Muscle layer of colon (tissue), 2 donors: ENCODE data around the gene FGF10.
A peak's percentile ranks its signal among the peaks of the same experiment; 100 is the strongest.

Experiments
- H3K27ac ChIP-seq: one replicate; pipeline ENCODE4 v1.7.0; 2013; ENCODE audit warnings: low read depth, mild to moderate bottlenecking, low read length, moderate library complexity
- H3K27me3 ChIP-seq, 2 donors: one replicate each; pipeline ENCODE4 v1.7.0; 2013; ENCODE audit warnings: low read length in 2 of 2, mild to moderate bottlenecking in 2 of 2; ENCODE audit not compliant: insufficient read depth in 2 of 2, control insufficient read depth in 1 of 2
- H3K36me3 ChIP-seq: one replicate; pipeline ENCODE4 v1.7.0; 2013; ENCODE audit warnings: mild to moderate bottlenecking, low read length; ENCODE audit not compliant: insufficient read depth
- H3K4me1 ChIP-seq: one replicate; pipeline ENCODE4 v1.7.0; 2013; ENCODE audit warnings: mild to moderate bottlenecking, low read length; ENCODE audit not compliant: insufficient read depth
- H3K4me3 ChIP-seq, 2 donors: one replicate each; pipeline ENCODE4 v1.7.0; 2013; ENCODE audit warnings: low read length in 2 of 2, low read depth in 1 of 2, mild to moderate bottlenecking in 1 of 2, moderate library complexity in 1 of 2
- H3K9ac ChIP-seq: one replicate; pipeline ENCODE4 v1.7.0; 2013; ENCODE audit warnings: low read length
- H3K9me3 ChIP-seq: one replicate; pipeline ENCODE4 v1.7.0; 2013; ENCODE audit warnings: mild to moderate bottlenecking, low read length
- donor health status: abdominal sarcoma.
- donor health status: Adenocarcinoma of cecum.

FGF10 gene

GRCh38 chr5:44389090-44389822 lies at the start of gene FGF10:
TSS of gene FGF10 (minus strand) at chr5:44389420. CDS start at chr5:44388682, 738 bp downstream.
- Histone ChIP-seq H3K27ac (peak within 1 kb of the TSS; percentile 55), H3K4me1 (no peaks in the 10 kb centered on the region), H3K4me3 (peak within 1 kb of the TSS; percentile 60 to 83), H3K36me3 (no peaks in the 10 kb centered on the region), H3K9me3 (no peaks in the 10 kb centered on the region), H3K27me3 (peaks cover 0 to 27% of the 10 kb centered on the region in 2 donors), H3K9ac (peak within 1 kb of the TSS; percentile 62)

- Histone ChIP-seq H3K27me3 (no peaks in the 10 kb centered on the region), H3K4me1 (no peaks in the 10 kb centered on the region), H3K9me3 (no peaks in the 10 kb centered on the region), H3K36me3 (no peaks in the 10 kb centered on the region), H3K4me3 (no peak overlapping the region), H3K9ac (no peak overlapping the region), H3K27ac (no peak overlapping the region)
Measured at GRCh38 chr5:44426944-44427343, 37.7 kb upstream of the FGF10 start.

DNA sequence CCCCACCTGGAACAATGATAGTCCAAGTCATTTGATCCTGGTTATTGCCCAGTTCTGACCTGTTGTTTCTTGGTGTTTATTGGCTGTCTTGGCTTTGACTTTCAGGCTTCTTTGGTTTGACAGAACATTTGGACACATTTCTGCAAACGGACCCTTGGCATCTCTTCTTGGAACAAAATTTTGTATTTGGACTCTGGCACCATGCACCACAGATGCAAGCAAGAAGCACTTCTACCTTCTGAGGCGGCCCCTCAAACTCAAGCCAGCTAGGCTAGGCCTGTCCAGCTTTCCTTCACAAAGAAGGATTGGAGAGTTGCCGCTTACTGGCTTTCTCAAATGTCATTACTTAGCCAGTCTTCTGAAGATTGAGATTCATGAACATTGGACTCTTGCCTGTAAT lies 23.1 kb upstream of the FGF10 start:
- no peaks in the 10 kb centered on the region for H3K27me3 ChIP-seq
- H3K9me3 ChIP-seq, result no peaks in the 10 kb centered on the region
- no peaks in the 10 kb centered on the region for H3K36me3 ChIP-seq
- H3K4me1 ChIP-seq, result no peaks in the 10 kb centered on the region
- H3K4me3 ChIP-seq, result no peak overlapping the region
- no peak overlapping the region for H3K27ac ChIP-seq
- H3K9ac ChIP-seq, result no peak overlapping the region

DNA sequence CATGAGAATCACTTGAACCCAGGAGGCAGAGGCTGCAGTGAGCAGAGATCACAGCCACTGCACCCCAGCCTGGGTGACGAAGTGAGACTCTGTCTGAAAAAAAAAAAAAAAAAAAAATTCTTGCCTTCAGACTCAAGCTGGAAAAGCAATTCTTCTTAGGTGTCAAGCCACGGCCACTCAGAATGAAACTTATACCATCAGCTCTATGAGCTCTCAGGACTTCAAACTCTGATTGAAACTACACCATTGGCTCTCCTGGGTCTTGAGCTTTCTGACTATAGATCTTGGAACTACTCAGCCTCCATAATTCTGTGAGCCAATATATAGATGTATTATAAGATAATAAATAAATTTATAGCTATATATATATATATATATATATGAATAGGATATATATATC lies 12.9 kb upstream of the FGF10 start:
- H3K27me3 ChIP-seq, result no peaks in the 10 kb centered on the region
- H3K4me1 ChIP-seq, result no peaks in the 10 kb centered on the region
- no peaks in the 10 kb centered on the region for H3K36me3 ChIP-seq
- H3K27ac ChIP-seq, result no peak overlapping the region
- no peak overlapping the region for H3K9ac ChIP-seq
- H3K4me3 ChIP-seq, result no peak overlapping the region
- no peaks in the 10 kb centered on the region for H3K9me3 ChIP-seq

DNA sequence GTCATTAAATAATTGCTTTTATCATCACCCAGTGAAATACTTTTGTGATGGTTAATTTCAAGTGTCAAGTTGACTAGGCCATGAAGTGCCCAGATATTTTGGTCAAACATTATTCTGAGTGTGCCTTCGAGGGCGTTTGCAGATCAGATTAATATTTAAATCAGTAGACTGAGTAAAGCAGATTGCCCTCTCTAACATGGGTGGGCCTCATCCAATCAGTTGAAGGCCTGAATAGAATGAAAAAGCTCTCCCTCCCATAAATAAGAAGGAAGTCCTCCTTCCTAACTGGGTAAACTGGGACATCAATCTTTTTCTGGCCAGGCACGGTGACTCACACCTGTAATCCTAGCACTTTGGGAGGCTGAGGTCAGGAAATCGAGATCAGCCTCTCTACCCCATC lies 12.4 kb upstream of the FGF10 start:
- no peaks in the 10 kb centered on the region for H3K9me3 ChIP-seq

DNA sequence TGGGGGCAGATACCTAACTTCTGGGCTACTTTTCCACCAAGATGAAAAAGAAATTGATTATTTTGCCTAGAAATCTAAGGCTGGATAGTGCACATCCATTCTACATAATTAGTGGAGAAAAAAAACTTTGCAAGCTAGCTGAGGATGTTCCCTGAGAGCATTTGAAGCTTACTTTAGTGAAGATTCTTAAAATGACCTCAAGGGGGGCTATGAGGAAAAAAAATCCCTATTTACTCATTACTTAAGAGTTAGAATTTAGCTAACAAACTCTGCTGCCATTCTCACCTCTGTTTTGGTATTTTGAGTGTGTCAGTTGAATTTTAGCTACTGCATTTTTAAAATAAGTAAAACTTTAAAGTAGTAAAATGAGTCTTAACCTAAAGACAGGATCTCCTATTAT lies 9.2 kb upstream of the FGF10 start:
- no peaks in the 10 kb centered on the region for H3K36me3 ChIP-seq
- no peaks in the 10 kb centered on the region for H3K9me3 ChIP-seq
- no peaks in the 10 kb centered on the region for H3K4me1 ChIP-seq
- no peak overlapping the region for H3K27ac ChIP-seq
- H3K27me3 ChIP-seq, result no peaks in the 10 kb centered on the region
- H3K9ac ChIP-seq, result no peak overlapping the region
- H3K4me3 ChIP-seq, result no peak overlapping the region

More for the DNA sequence above, 12.4 kb upstream of the FGF10 start:
- no peaks in the 10 kb centered on the region for H3K27me3 ChIP-seq
- H3K4me1 ChIP-seq, result no peaks in the 10 kb centered on the region
- H3K4me3 ChIP-seq, result no peak overlapping the region
- H3K36me3 ChIP-seq, result no peaks in the 10 kb centered on the region
- no peak overlapping the region for H3K9ac ChIP-seq
- H3K27ac ChIP-seq, result no peak overlapping the region

DNA sequence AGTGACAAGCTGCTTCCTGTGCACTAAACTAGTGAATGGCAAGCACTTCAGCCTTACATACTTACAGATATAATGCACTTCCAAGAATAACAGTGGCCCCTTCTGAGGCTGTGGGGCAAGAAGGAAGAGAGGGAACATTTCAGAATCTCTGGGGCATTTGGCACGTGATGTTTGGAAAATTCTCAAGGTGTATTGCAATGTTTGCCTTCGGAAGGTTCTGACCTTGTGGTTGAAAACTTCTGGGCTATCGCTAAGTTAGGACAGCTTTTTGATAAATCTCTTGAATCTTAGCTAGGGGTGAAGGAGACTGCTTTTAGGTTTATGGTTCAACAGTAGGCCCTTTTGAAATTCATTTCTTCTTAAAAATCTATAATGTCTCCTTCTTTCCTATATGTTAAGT lies 7.1 kb upstream of the FGF10 start:
- no peaks in the 10 kb centered on the region for H3K4me1 ChIP-seq
- H3K9ac ChIP-seq, result no peak overlapping the region
- H3K4me3 ChIP-seq, result no peak overlapping the region
- no peaks in the 10 kb centered on the region for H3K9me3 ChIP-seq
- no peaks in the 10 kb centered on the region for H3K27me3 ChIP-seq
- H3K36me3 ChIP-seq, result no peaks in the 10 kb centered on the region
- no peak overlapping the region for H3K27ac ChIP-seq

DNA sequence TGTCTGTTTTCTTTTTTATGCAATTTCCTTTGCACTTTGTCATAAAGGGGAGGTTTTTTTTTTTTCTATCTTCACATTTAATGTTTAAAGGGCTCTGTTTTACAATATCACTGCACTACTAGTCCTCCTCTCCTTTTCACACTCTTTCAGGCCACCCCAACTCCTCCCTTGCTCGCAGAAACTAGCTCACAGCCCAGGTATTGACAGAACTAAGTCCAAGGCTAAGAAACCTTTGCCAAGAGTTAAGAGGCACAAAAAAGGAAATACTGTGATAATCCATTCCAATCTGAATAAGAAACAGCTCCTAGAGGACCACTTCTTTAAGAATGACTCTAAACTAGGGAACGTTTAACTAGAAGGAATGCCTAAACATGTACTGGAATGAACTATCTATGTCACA lies 1.1 kb upstream of the FGF10 start:
- no peak overlapping the region for H3K27ac ChIP-seq
- H3K4me3 ChIP-seq, result peak overlapping the region in 1 of 2 donors; percentile 83
- H3K27me3 ChIP-seq, result peaks cover 0 to 27% of the 10 kb centered on the region in 2 donors
- H3K4me1 ChIP-seq, result no peaks in the 10 kb centered on the region
- H3K9me3 ChIP-seq, result no peaks in the 10 kb centered on the region
- H3K9ac ChIP-seq, result no peak overlapping the region
- no peaks in the 10 kb centered on the region for H3K36me3 ChIP-seq

- Histone ChIP-seq H3K36me3 (no peaks in the 10 kb centered on the region), H3K4me3 (peak overlapping the region; percentile 60 to 83), H3K27ac (peak overlapping the region; percentile 55), H3K27me3 (peaks cover 0 to 27% of the 10 kb centered on the region in 2 donors), H3K9me3 (no peaks in the 10 kb centered on the region), H3K9ac (no peak overlapping the region), H3K4me1 (no peaks in the 10 kb centered on the region)
Measured at GRCh38 chr5:44389823-44390143, 563 bp upstream of the FGF10 start.

DNA sequence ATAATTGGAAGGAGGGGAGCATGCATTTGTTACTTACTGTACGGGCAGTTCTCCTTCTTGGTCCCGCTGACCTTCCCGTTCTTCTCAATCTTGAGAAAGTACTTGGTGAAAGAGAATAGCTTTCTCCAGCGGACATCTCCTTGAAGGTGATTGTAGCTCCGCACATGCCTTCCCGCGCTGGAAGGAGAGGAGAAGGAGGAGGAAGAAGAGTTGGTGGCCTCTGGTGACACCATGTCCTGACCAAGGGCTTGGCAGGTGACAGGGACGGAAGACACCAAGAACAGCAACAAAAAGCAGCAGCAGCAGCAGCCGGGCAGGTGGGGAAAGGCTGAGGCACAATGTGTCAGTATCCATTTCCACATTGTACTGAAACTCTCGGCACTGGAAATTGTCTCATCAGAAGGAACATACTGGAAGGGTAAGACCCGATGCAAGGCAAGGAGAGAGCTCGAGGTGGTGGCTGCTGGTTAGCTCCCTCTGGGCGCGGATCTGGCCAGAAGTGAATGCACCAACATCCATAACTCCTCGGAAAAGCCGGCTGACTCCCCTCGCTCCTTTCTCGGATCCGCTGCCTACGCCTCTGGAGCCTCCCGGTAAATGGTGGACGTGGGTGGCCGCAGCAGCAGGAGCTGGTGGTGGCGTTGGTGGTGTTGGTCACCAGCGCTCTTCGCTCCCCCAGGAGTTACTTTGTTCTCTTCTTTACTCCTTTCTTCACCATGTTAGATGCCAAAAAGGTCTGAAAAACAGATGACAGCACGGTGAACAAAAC lies 715 bp downstream of the FGF10 start:
- no peaks in the 10 kb centered on the region for H3K36me3 ChIP-seq
- peak overlapping the region; percentile 55 for H3K27ac ChIP-seq
- H3K4me3 ChIP-seq, result peak overlapping the region; percentile 60 to 83
- H3K9me3 ChIP-seq, result no peaks in the 10 kb centered on the region
- H3K4me1 ChIP-seq, result no peaks in the 10 kb centered on the region
- peaks cover 0 to 27% of the 10 kb centered on the region in 2 donors for H3K27me3 ChIP-seq
- peak overlapping the region; percentile 62 for H3K9ac ChIP-seq

GRCh38 chr5:44387921-44388320 lies 1.3 kb downstream of the FGF10 start:
- H3K4me3 ChIP-seq, result peak overlapping the region; percentile 60 to 83
- H3K27me3 ChIP-seq, result peaks cover 0 to 27% of the 10 kb centered on the region in 2 donors
- H3K4me1 ChIP-seq, result no peaks in the 10 kb centered on the region
- H3K36me3 ChIP-seq, result no peaks in the 10 kb centered on the region
- peak overlapping the region; percentile 62 for H3K9ac ChIP-seq
- H3K27ac ChIP-seq, result peak overlapping the region; percentile 4
- H3K9me3 ChIP-seq, result no peaks in the 10 kb centered on the region
